Immature natural killer cell (primary cell): ENCODE data around the gene DNM2. TPM values are rescaled to one million over a fixed set of nuclear protein-coding genes. Genes with fewer than 3 reads are reported as not detected.

ENCODE experiments used
- DNase-seq, 3 donors: peaks; one replicate each; pipeline ENCODE4 v3.0.0; 2022; ENCODE audit warnings: mixed read lengths in 1 of 3
- H3K27ac Mint-ChIP-seq, 6 donors: one replicate each; pipeline ENCODE4 v1.8.0; 2020; ENCODE audit warnings: mixed read lengths in 6 of 6, mild to moderate bottlenecking in 5 of 6, inconsistent platforms in 4 of 6, moderate library complexity in 3 of 6
- H3K27me3 Mint-ChIP-seq, 3 donors: one replicate each; pipeline ENCODE4 v1.8.0; 2020 to 2021; ENCODE audit warnings: low read depth in 3 of 3, mild to moderate bottlenecking in 3 of 3, mixed read lengths in 3 of 3, moderate library complexity in 3 of 3, inconsistent platforms in 1 of 3
- H3K36me3 Mint-ChIP-seq, 3 donors: one replicate each; pipeline ENCODE4 v1.8.0; 2020; ENCODE audit warnings: mixed read lengths in 3 of 3, inconsistent platforms in 2 of 3, mild to moderate bottlenecking in 2 of 3
- H3K4me1 Mint-ChIP-seq, 2 donors: one replicate each; pipeline ENCODE4 v1.8.0; 2020; ENCODE audit warnings: inconsistent platforms in 2 of 2, mild to moderate bottlenecking in 2 of 2, mixed read lengths in 2 of 2, moderate library complexity in 1 of 2
- H3K4me3 Mint-ChIP-seq, 5 donors: one replicate each; pipeline ENCODE4 v1.8.0; 2020; ENCODE audit warnings: mild to moderate bottlenecking in 5 of 5, mixed read lengths in 5 of 5, inconsistent platforms in 3 of 5, moderate library complexity in 3 of 5
- H3K9me3 Mint-ChIP-seq, 6 donors: one replicate each; pipeline ENCODE4 v1.8.0; 2020; ENCODE audit warnings: mild to moderate bottlenecking in 6 of 6, mixed read lengths in 6 of 6, inconsistent platforms in 4 of 6, moderate library complexity in 3 of 6
- polyA plus RNA-seq, 3 donors: library from polyadenylated mRNA; unstranded; fragments of 300-500 nt; fragmentation: Illumina TruSeq; gene quantifications; one replicate each; pipeline ENCODE4 v1.2.3, GENCODE V29; 2021

Gene DNM2
- polyA plus RNA-seq, 3 donors from 2014 or later, result 62.9 to 170 (median 92.7) TPM

GRCh38 chr19:10720607-10721125 is 2.8 kb downstream of the DNM2 start:
- peaks cover 2 to 12% (median 5%) of the 10 kb centered on the region in 3 donors for H3K27me3 Mint-ChIP-seq
- peak overlapping the region; percentile 5 to 98 (median 50) for H3K4me3 Mint-ChIP-seq
- peak overlapping the region; percentile 40 to 90 (median 74) for H3K27ac Mint-ChIP-seq
- no peaks in the 10 kb centered on the region for H3K9me3 Mint-ChIP-seq
- no peaks in the 10 kb centered on the region for H3K36me3 Mint-ChIP-seq
- DNase-seq, result no peak
- H3K4me1 Mint-ChIP-seq, result peaks cover 65 to 70% of the 10 kb centered on the region in 2 donors

DNA sequence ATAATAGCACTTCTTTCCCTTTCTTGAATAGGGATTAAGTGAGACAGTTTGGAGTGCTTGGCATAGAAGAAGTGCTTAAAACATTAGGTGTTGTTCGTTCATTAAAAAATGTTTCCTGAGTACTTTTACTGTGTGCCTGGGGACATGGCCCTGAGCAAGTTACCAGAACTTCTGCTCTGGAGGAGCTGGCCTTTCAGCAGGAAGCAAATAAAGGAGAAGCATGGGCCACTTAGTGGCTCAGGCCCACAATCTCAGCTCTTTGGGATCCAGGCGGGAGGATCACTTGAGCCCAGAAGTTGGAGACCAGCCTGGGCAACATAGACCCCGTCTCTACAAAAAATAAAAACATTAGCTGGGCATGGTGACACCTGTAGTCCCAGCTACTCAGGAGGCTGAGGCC is 5.7 kb downstream of the DNM2 start:
- Mint-ChIP-seq H3K27ac (peak overlapping the region in 3 of 6 donors; percentile 30 to 85 (median 45)), H3K27me3 (peaks cover 1 to 8% (median 2%) of the 10 kb centered on the region in 3 donors), H3K36me3 (peaks cover 0 to 3% (median 0%) of the 10 kb centered on the region in 3 donors), H3K4me3 (no peak overlapping the region), H3K9me3 (no peaks in the 10 kb centered on the region), H3K4me1 (peaks cover 81 to 85% of the 10 kb centered on the region in 2 donors)
- DNase-seq, result no peak

DNA sequence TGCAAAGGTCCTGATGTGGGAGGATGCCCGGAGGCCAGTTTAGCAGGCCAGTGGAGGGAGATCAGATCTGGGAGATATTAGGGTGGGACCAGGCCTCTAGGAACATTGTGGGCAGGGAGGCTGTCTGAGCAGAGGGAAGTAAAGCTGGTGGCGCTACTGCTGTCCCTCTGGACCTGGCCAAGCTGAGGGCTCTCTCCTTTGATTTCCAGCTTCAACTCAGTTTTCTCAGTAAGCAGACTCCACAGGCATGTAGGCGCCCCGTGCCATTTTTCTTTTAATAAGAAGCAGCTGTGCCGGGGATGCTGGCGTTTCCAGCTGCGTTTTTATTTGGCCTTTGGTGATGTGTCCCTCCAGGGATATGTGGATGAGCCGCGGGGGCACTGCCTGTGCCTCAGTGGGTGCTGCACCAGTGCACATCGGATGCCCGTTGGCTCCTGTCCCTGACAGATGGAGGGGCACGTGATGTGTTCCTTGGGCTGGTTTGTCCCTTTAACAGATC is 6.7 kb downstream of the DNM2 start:
- H3K27ac Mint-ChIP-seq, result peak overlapping the region in 3 of 6 donors; percentile 32 to 74 (median 45)
- H3K27me3 Mint-ChIP-seq, result peaks cover 1 to 5% (median 2%) of the 10 kb centered on the region in 3 donors
- H3K4me3 Mint-ChIP-seq, result no peak overlapping the region

GRCh38 chr19:10725415-10725814 is 7.5 kb downstream of the DNM2 start:
- Mint-ChIP-seq H3K4me3 (no peak overlapping the region), H3K27ac (peak overlapping the region in 3 of 6 donors; percentile 22 to 55 (median 49)), H3K36me3 (peaks cover 0 to 3% (median 0%) of the 10 kb centered on the region in 3 donors), H3K27me3 (peaks cover 1 to 3% (median 2%) of the 10 kb centered on the region in 3 donors), H3K4me1 (peaks cover 70 to 72% of the 10 kb centered on the region in 2 donors), H3K9me3 (no peaks in the 10 kb centered on the region)
- DNase-seq, result no peak

More for the DNA sequence above, 6.7 kb downstream of the DNM2 start:
- no peak for DNase-seq
- H3K36me3 Mint-ChIP-seq, result peaks cover 0 to 3% (median 0%) of the 10 kb centered on the region in 3 donors
- H3K9me3 Mint-ChIP-seq, result no peaks in the 10 kb centered on the region
- H3K4me1 Mint-ChIP-seq, result peaks cover 75 to 76% of the 10 kb centered on the region in 2 donors

GRCh38 chr19:10726268-10726667 is 8.4 kb downstream of the DNM2 start:
- Mint-ChIP-seq H3K4me1 (peaks cover 69 to 71% of the 10 kb centered on the region in 2 donors), H3K36me3 (peaks cover 0 to 3% (median 0%) of the 10 kb centered on the region in 3 donors), H3K4me3 (peak overlapping the region in 1 of 5 donors; percentile 27), H3K27me3 (peaks cover 0 to 5% (median 2%) of the 10 kb centered on the region in 3 donors), H3K27ac (peak overlapping the region in 4 of 6 donors; percentile 55 to 80 (median 78)), H3K9me3 (no peaks in the 10 kb centered on the region)
- no peak for DNase-seq

- Mint-ChIP-seq H3K4me3 (no peak overlapping the region), H3K9me3 (no peaks in the 10 kb centered on the region), H3K27ac (peak overlapping the region in 5 of 6 donors; percentile 55 to 93 (median 77)), H3K36me3 (peaks cover 0 to 3% (median 0%) of the 10 kb centered on the region in 3 donors), H3K27me3 (peaks cover 2 to 10% (median 3%) of the 10 kb centered on the region in 3 donors), H3K4me1 (peaks cover 66 to 68% of the 10 kb centered on the region in 2 donors)
- DNase-seq, result no peak
Observed at GRCh38 chr19:10727685-10728201, 9.9 kb downstream of the DNM2 start.

GRCh38 chr19:10729411-10729810 is 11.5 kb downstream of the DNM2 start:
- H3K27ac Mint-ChIP-seq, result peak overlapping the region; percentile 60 to 99 (median 87)
- H3K4me1 Mint-ChIP-seq, result peaks cover 54 to 61% of the 10 kb centered on the region in 2 donors
- no peak for DNase-seq
- H3K9me3 Mint-ChIP-seq, result no peaks in the 10 kb centered on the region
- H3K36me3 Mint-ChIP-seq, result peaks cover 0 to 3% (median 0%) of the 10 kb centered on the region in 3 donors
- peaks cover 0 to 10% (median 3%) of the 10 kb centered on the region in 3 donors for H3K27me3 Mint-ChIP-seq
- H3K4me3 Mint-ChIP-seq, result no peak overlapping the region

DNA sequence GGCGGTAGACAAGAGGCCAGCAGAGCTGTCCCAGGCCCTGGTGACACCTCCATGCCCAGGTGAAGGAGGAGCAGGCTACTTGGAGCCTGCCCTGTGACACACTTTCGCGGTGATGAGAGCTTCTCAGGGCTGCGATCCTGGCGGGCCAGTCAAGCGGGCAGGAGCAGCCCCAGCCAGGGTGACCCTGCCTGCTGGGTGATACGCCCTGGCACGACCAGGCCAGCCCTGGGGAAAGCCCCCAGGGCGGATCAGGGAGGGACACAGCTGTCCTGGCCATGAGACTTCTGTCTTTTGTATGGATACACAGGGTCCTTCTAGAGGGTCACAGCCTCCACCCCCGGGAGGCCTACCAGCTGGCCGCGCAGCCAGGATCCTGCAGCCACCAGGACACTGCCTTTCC is 13.1 kb downstream of the DNM2 start:
- H3K27ac Mint-ChIP-seq, result peak overlapping the region; percentile 94 to 100 (median 98)
- peaks cover 0 to 6% (median 0%) of the 10 kb centered on the region in 3 donors for H3K36me3 Mint-ChIP-seq
- H3K27me3 Mint-ChIP-seq, result peaks cover 0 to 10% (median 3%) of the 10 kb centered on the region in 3 donors
- peak in 1 of 3 donors; percentile 20 for DNase-seq
- peak overlapping the region in 3 of 5 donors; percentile 71 to 80 (median 75) for H3K4me3 Mint-ChIP-seq
- H3K4me1 Mint-ChIP-seq, result peaks cover 48 to 53% of the 10 kb centered on the region in 2 donors
- H3K9me3 Mint-ChIP-seq, result no peaks in the 10 kb centered on the region

DNA sequence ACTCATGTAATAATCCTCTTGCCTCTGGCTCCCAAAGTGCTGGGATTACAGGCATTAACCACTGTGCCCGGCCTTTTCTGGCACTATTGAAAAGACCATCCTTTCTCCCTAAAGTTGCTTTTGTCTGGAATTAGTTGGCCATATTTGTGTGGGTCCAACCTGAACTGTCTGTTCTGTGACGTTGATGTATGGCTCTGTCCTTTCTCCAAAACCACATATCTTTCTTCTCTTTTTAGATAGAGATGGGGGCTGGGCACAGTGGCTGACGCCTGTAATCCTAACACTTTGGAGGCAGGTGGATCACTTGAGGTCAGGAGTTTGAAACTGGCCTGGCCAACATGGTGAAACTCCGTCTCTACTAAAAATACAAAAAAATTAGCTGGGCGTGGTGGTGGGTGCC is 17.9 kb downstream of the DNM2 start:
- peaks cover 0 to 10% (median 3%) of the 10 kb centered on the region in 3 donors for H3K27me3 Mint-ChIP-seq
- H3K4me3 Mint-ChIP-seq, result no peak overlapping the region
- no peak for DNase-seq
- H3K9me3 Mint-ChIP-seq, result no peaks in the 10 kb centered on the region
- H3K4me1 Mint-ChIP-seq, result peaks cover 45 to 68% of the 10 kb centered on the region in 2 donors
- H3K36me3 Mint-ChIP-seq, result peaks cover 0 to 6% (median 0%) of the 10 kb centered on the region in 3 donors
- peak overlapping the region; percentile 28 to 99 (median 44) for H3K27ac Mint-ChIP-seq

DNA sequence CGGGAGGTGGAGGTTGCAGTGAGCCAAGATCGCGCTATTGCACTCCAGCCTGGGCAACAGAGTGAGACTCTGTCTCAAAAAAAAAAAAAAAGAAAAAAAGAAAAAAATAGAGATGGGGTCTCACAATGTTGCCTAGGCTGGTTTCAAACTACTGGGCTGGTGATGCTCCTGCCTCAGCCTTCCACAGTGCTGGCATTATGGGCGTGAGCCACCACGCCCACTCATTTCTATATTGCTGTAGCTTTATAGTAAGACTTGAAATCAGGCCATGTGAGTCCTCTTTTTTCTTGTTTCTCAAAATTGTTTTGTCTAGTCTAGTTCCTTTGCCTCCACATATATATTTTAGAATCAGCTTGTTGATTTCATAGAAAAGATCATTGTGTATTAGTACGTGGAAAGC is 18.3 kb downstream of the DNM2 start:
- Mint-ChIP-seq H3K4me1 (peaks cover 46 to 68% of the 10 kb centered on the region in 2 donors), H3K27ac (peak overlapping the region in 5 of 6 donors; percentile 24 to 82 (median 68)), H3K27me3 (peaks cover 0 to 9% (median 3%) of the 10 kb centered on the region in 3 donors), H3K4me3 (no peak overlapping the region), H3K36me3 (peaks cover 0 to 6% (median 0%) of the 10 kb centered on the region in 3 donors), H3K9me3 (no peaks in the 10 kb centered on the region)
- no peak for DNase-seq

GRCh38 chr19:10736916-10737551 is 19.2 kb downstream of the DNM2 start:
- H3K4me3 Mint-ChIP-seq, result no peak overlapping the region
- peaks cover 0 to 6% (median 0%) of the 10 kb centered on the region in 3 donors for H3K27me3 Mint-ChIP-seq
- H3K4me1 Mint-ChIP-seq, result peaks cover 43 to 67% of the 10 kb centered on the region in 2 donors
- no peaks in the 10 kb centered on the region for H3K9me3 Mint-ChIP-seq
- H3K36me3 Mint-ChIP-seq, result peaks cover 0 to 6% (median 0%) of the 10 kb centered on the region in 3 donors
- no peak for DNase-seq
- H3K27ac Mint-ChIP-seq, result peak overlapping the region; percentile 61 to 90 (median 76)

GRCh38 chr19:10737722-10738121 is 19.8 kb downstream of the DNM2 start:
- peaks cover 0 to 6% (median 0%) of the 10 kb centered on the region in 3 donors for H3K27me3 Mint-ChIP-seq
- H3K27ac Mint-ChIP-seq, result peak overlapping the region in 5 of 6 donors; percentile 48 to 90 (median 73)
- peaks cover 48 to 74% of the 10 kb centered on the region in 2 donors for H3K4me1 Mint-ChIP-seq
- H3K4me3 Mint-ChIP-seq, result no peak overlapping the region
- peaks cover 0 to 6% (median 0%) of the 10 kb centered on the region in 3 donors for H3K36me3 Mint-ChIP-seq
- no peaks in the 10 kb centered on the region for H3K9me3 Mint-ChIP-seq
- DNase-seq, result no peak

DNA sequence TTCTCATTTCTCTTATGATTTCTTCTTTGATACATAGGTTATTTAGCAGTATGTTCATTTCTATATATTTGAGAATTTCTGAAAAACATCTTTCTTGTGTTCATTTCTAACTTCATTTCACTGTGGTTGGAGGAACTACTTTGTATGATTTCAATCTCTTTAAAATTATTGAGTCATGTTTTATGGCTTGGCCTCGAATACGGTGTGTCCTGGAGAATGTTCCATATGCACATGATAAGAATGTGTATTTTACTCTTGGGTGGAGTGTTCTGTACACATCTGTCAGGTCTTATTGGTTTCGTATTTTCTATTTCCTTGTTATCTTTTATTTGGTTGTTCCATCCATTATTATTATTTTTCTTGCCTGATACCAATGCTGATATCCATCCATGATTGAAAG is 22.9 kb downstream of the DNM2 start:
- peaks cover 0 to 4% (median 0%) of the 10 kb centered on the region in 3 donors for H3K36me3 Mint-ChIP-seq
- peaks cover 69 to 88% of the 10 kb centered on the region in 2 donors for H3K4me1 Mint-ChIP-seq
- peak overlapping the region; percentile 53 to 84 (median 67) for H3K27ac Mint-ChIP-seq
- no peak for DNase-seq
- H3K9me3 Mint-ChIP-seq, result no peaks in the 10 kb centered on the region
- H3K4me3 Mint-ChIP-seq, result no peak overlapping the region
- H3K27me3 Mint-ChIP-seq, result peaks cover 0 to 8% (median 4%) of the 10 kb centered on the region in 3 donors
